Hepatocyte (in vitro differentiated cells): ENCODE measurements around the gene ELOA2.

ENCODE experiments used
- EZH2phosphoT487 ChIP-seq: fragments of 200-600 bp; sonication (generic); IDR thresholded peaks from one replicate; pipeline ENCODE4 v1.6.1; 2018; ENCODE audit warnings: antibody characterized with exemption, mild to moderate bottlenecking, low read depth, moderate library complexity; ENCODE audit not compliant: unreplicated experiment, severe bottlenecking
- TF ChIP-seq, protein P1 (sequence below): fragments of 200-600 bp; sonication (generic); IDR thresholded peaks from 2 replicates; pipeline ENCODE4 v1.5.1; 2016; ENCODE audit warnings: antibody characterized with exemption, mild to moderate bottlenecking; ENCODE audit not compliant: poor library complexity

DNA sequence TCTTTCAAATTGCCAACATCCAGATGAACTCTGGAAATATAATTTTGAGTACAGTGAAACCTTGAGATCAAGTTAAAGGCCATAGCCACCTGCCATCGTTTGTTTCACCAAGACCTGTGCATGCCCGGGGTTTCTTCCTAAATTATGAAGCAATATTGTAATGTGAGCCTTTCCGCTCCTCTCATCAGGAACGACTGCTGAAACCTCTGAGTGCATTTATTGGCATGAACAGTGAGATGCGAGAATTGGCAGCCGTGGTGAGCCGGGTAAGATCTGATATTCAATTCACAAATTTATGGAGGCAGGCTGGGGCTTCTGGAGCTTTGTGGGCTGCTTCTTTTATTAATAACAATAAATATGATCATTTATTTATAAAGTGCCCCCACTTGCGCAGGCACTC is 27.7 kb upstream of the ELOA2 start:
- TF ChIP-seq, protein P1, sequence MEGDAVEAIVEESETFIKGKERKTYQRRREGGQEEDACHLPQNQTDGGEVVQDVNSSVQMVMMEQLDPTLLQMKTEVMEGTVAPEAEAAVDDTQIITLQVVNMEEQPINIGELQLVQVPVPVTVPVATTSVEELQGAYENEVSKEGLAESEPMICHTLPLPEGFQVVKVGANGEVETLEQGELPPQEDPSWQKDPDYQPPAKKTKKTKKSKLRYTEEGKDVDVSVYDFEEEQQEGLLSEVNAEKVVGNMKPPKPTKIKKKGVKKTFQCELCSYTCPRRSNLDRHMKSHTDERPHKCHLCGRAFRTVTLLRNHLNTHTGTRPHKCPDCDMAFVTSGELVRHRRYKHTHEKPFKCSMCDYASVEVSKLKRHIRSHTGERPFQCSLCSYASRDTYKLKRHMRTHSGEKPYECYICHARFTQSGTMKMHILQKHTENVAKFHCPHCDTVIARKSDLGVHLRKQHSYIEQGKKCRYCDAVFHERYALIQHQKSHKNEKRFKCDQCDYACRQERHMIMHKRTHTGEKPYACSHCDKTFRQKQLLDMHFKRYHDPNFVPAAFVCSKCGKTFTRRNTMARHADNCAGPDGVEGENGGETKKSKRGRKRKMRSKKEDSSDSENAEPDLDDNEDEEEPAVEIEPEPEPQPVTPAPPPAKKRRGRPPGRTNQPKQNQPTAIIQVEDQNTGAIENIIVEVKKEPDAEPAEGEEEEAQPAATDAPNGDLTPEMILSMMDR, result no peak
- TF ChIP-seq EZH2phosphoT487, result no peak
